Thoracic aorta (tissue), 2 donors: ENCODE measurements around the gene ITGAV. TPM values are rescaled to one million over a fixed set of nuclear protein-coding genes. Genes with fewer than 3 reads are reported as not detected.
"Not testable (repeated sequence)": the region's sequence is repeated elsewhere in the genome, so short reads cannot be mapped to it uniquely, and the experiment has no call there.

Experiments used
- ATAC-seq: fragments of 150-250 bp; one replicate; pipeline ENCODE4 v1.8.0; 2017; ENCODE audit warnings: low read depth; ENCODE audit not compliant: insufficient number of reproducible peaks, low FRiP score
- DNase-seq: peaks from one replicate; pipeline ENCODE4 v3.0.0-alpha.2; 2020; ENCODE audit warnings: low spot score
- H3K27ac ChIP-seq, 2 donors: fragments of 200-600 bp; sonication (generic); 1 replicate in 1 of 2; 2 replicates in 1 of 2; pipeline ENCODE4 v1.5.1; 2016; ENCODE audit warnings: mild to moderate bottlenecking in 2 of 2, moderate library complexity in 2 of 2
- H3K27me3 ChIP-seq: fragments of 200-600 bp; sonication (generic); replicated peaks from 2 replicates; pipeline ENCODE4 v1.6.0; 2016; ENCODE audit warnings: mild to moderate bottlenecking; ENCODE audit not compliant: insufficient read depth
- H3K36me3 ChIP-seq: fragments of 200-600 bp; sonication (generic); one replicate; pipeline ENCODE4 v1.5.1; 2016
- H3K4me1 ChIP-seq, 2 donors: fragments of 200-600 bp; sonication (generic); 1 replicate in 1 of 2; 2 replicates in 1 of 2; pipeline versions ENCODE4 v1.5.1 to v1.6.0; 2016; ENCODE audit warnings: low read depth in 2 of 2, mild to moderate bottlenecking in 1 of 2; ENCODE audit not compliant: control insufficient read depth in 1 of 2
- H3K4me3 ChIP-seq: fragments of 200-600 bp; sonication (generic); 2 replicates; pipeline ENCODE4 v1.5.1; 2016; ENCODE audit warnings: mild to moderate bottlenecking
- H3K9me3 ChIP-seq: fragments of 200-600 bp; sonication (generic); 2 replicates; pipeline ENCODE4 v1.5.1; 2016
- CTCF ChIP-seq: fragments of 200-600 bp; sonication (generic); IDR thresholded peaks from one replicate; pipeline ENCODE4 v1.5.1; 2019; ENCODE audit warnings: antibody characterized with exemption
- total RNA-seq, 2 donors: library from RNA; depleted of rRNA; stranded (reverse); fragments of >200 nt; gene quantifications; one replicate each; pipeline versions ENCODE4 v1.1.0 to v1.2.3, GENCODE V29; 2016

Gene ITGAV
- total RNA-seq, 2 donors from 2014 or later: 160 to 195 TPM

- Histone ChIP-seq H3K4me1 (no peaks in the 10 kb centered on the region), H3K27ac (no peak overlapping the region), H3K4me3 (no peak overlapping the region), H3K9me3 (no peaks in the 10 kb centered on the region), H3K27me3 (no peaks in the 10 kb centered on the region), H3K36me3 (no peaks in the 10 kb centered on the region)
- DNase-seq: no peak
- ATAC-seq: no peak
- no peak for TF ChIP-seq CTCF
Measured at GRCh38 chr2:186559370-186559769, 30.5 kb upstream of the ITGAV start.

- H3K27me3 ChIP-seq: no peaks in the 10 kb centered on the region
- H3K4me1 ChIP-seq: no peaks in the 10 kb centered on the region
- no peak overlapping the region for H3K4me3 ChIP-seq
- no peaks in the 10 kb centered on the region for H3K9me3 ChIP-seq
- TF ChIP-seq CTCF: no peak
- no peaks in the 10 kb centered on the region for H3K36me3 ChIP-seq
- DNase-seq (no peak), ATAC-seq (no peak)
- no peak overlapping the region for H3K27ac ChIP-seq
Measured at GRCh38 chr2:186559848-186560247, 30.0 kb upstream of the ITGAV start.

- no peak for TF ChIP-seq CTCF
- ATAC-seq: no peak
- no peak overlapping the region for H3K27ac ChIP-seq
- no peaks in the 10 kb centered on the region for H3K9me3 ChIP-seq
- no peaks in the 10 kb centered on the region for H3K27me3 ChIP-seq
- no peaks in the 10 kb centered on the region for H3K36me3 ChIP-seq
- no peak for DNase-seq
- no peaks in the 10 kb centered on the region for H3K4me1 ChIP-seq
- no peak overlapping the region for H3K4me3 ChIP-seq
Measured at GRCh38 chr2:186560254-186560653, 29.6 kb upstream of the ITGAV start.

- no peak overlapping the region for H3K27ac ChIP-seq
- ATAC-seq (no peak), DNase-seq (no peak)
- no peak overlapping the region for H3K4me3 ChIP-seq
- TF ChIP-seq CTCF: no peak
- no peaks in the 10 kb centered on the region for H3K4me1 ChIP-seq
- no peaks in the 10 kb centered on the region for H3K9me3 ChIP-seq
- H3K27me3 ChIP-seq: no peaks in the 10 kb centered on the region
- H3K36me3 ChIP-seq: no peaks in the 10 kb centered on the region
Measured at GRCh38 chr2:186561467-186562208, 28.2 kb upstream of the ITGAV start.

- no peak for TF ChIP-seq CTCF
- H3K9me3 ChIP-seq: no peaks in the 10 kb centered on the region
- H3K4me1 ChIP-seq: no peaks in the 10 kb centered on the region
- ATAC-seq: no peak
- no peak for DNase-seq
- H3K4me3 ChIP-seq: no peak overlapping the region
- H3K27me3 ChIP-seq: no peaks in the 10 kb centered on the region
- no peaks in the 10 kb centered on the region for H3K36me3 ChIP-seq
- no peak overlapping the region for H3K27ac ChIP-seq
Measured at GRCh38 chr2:186562209-186562578, 27.7 kb upstream of the ITGAV start.

GRCh38 chr2:186568600-186568999 lies 21.3 kb upstream of the ITGAV start:
- H3K27ac ChIP-seq, DNase-seq, H3K4me3 ChIP-seq, H3K27me3 ChIP-seq, H3K4me1 ChIP-seq, H3K36me3 ChIP-seq, ATAC-seq, H3K9me3 ChIP-seq: not testable (repeated sequence)

GRCh38 chr2:186569127-186569526 lies 20.7 kb upstream of the ITGAV start:
- not testable (repeated sequence) for ATAC-seq, H3K4me1 ChIP-seq, DNase-seq, H3K27me3 ChIP-seq, H3K9me3 ChIP-seq, H3K4me3 ChIP-seq, H3K36me3 ChIP-seq, H3K27ac ChIP-seq
